GM10847 (cell line): Measurements from ENCODE around the gene TIAM2.

ENCODE experiments used
- POLR2A ChIP-seq: IDR thresholded peaks from 2 replicates; pipeline ENCODE4 v1.6.1; 2011; ENCODE audit not compliant: insufficient read length; ENCODE audit errors: extremely low read depth

Gene TIAM2

DNA sequence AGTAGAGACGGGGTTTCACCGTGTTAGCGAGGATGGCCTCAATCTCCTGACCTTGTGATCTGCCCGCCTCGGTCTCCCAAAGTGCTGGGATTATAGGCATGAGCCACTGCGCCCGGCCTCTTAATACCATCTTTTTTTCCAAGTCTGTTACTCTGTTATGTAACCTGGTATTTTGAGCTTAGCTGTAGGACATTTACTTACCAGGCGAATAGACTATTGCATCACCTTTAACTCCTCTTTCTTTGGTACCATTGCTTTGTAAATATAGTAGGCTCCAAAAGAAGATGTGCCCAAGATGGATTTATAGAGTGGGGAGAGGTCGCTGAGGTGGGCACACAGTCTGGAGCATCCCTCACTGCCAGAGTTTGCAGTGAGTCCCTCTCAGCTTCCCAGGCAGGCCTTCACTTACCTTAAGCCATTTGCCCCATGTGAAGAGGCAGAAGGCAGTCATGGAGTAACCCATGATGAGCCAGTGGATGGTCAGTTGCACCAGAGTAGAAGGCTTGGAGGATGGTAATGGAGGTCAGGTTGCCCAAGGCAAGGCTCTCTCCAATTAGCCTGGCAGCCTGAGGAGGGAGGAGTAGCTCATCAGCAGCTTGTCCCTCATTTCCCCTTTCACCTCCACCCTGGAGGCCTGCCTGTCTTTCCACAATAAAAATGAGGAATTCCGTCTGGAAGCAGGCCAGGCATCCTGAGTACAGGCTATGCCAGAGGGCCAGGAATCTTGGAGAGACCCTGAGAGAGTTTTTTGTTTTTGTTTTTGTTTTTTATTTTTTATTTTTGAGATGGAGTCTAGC, 9.7 kb downstream of the TIAM2 start:
- TF ChIP-seq POLR2A, result no peak

GRCh38 chr6:155008625-155009024, 13.5 kb downstream of the TIAM2 start:
- no peak for TF ChIP-seq POLR2A

- TF ChIP-seq POLR2A, result no peak
These were observed 15.8 kb downstream of the TIAM2 start for GRCh38 chr6:155010940-155011339.

DNA sequence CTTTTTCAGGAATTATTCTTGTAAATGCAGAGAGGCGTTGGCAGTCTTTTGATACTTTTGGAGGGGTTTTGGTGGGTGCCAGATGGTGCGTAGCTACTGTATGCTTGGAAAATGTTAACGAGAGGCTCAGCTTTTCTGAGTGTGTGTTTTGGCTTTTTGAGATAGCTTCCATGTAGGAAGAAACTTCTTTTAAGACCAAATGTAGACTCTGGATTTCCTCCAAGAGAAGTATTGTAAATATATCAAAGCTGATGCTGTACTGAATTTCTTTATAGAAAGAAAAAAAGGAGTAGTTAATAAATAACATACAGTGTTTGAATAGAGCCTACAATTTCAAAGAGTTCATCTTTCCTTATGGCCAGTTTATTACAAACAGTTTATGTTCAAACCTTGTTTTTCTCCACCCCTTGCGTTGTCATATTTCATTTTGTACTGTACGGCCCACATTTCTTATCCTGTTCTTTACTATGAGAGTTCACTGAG, 16.7 kb downstream of the TIAM2 start:
- no peak for TF ChIP-seq POLR2A

DNA sequence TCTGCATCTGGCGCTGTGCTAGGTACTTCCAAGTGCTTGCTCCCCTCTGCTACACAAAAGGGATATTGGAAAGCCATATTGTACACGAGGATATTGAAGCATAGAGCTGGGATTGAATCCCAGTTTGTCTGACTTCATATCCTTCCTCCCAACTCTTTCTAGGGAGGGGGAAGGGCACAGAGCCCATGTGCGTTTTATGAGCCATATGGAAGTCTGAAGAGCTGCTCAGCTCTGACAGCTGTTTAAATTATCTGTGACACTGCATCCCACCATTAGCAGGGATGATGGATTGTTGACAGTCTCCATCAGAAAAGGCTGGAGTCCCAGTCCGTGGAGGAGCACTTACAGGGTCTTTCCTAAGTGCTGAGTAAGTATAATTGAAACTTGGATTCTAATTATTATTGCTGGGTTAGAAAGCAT, 18.4 kb downstream of the TIAM2 start:
- TF ChIP-seq POLR2A, result no peak

- TF ChIP-seq POLR2A, result no peak
These were observed 19.0 kb downstream of the TIAM2 start for GRCh38 chr6:155014137-155014536.

DNA sequence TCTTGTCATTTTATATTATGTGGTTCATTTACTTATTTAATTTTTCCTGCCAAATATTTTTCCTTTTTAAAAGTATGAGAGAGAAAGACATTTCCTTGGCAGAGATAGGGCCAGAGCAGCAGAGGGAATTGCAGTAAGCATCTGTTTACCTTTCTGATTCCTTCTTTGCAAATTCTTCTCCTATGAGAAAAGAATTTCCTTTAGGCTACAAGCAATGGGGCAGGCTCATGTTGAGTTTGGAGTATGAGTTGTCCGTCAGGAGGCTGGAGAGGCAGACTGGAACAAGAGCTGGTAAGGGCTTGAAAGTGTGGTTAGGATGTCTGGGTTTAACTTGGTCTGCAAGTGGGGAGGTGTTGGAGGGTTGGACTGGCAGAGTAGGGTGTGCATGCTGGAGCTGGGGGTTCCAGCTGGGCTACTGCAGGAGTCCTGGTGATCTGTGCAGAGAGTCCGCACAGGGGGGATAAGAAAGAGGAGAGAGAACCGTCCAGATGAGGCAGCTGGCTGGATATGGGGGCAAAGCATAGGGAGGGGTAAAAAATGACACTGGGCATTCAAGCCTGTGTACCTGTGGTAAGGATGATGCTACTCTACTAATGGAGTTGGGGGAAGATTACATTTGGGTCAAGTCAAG, 19.7 kb downstream of the TIAM2 start:
- TF ChIP-seq POLR2A, result no peak

DNA sequence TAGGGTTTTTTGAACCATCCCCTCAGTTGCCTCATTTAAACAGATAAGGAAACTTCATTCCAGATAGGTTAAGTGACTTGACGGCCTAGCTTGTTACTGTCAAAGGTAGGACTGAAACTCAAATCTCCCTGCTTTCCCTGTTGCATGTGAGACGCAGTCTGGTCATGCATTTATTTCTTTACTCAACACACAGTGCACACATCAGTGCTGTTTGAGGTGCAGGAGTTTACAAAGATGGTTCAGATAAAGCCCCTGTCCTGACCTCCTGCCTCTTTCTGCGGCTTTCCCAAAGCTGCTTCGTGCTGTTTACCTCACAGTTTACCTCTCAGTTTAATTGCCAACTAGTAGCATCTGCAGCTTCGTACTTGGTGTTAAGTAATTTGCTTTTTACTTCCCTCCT, 26.6 kb downstream of the TIAM2 start:
- TF ChIP-seq POLR2A, result no peak

GRCh38 chr6:155022721-155023120, 27.6 kb downstream of the TIAM2 start:
- TF ChIP-seq POLR2A, result no peak

DNA sequence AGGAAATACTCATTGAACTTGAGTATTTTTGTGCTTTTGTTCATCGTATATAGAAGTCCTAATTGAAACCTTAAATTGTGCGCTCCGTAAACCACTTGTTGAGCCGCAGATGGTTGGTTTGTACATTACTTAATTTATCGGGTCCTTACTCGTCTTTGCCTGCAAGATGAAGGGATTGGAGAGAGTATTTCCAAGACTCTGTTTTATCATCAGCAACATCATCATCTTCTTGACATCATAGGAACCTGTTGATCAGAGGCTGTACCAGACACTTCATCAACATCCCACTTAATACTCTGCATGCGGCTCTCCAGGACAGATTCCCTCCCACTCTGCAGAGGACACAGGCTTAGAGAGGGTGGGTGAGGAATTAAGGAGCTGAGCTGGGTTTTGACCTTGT, 28.6 kb downstream of the TIAM2 start:
- TF ChIP-seq POLR2A, result no peak

- no peak for TF ChIP-seq POLR2A
These were observed 29.4 kb downstream of the TIAM2 start for GRCh38 chr6:155024391-155025027.

- TF ChIP-seq POLR2A, result no peak
These were observed 31.0 kb downstream of the TIAM2 start for GRCh38 chr6:155026022-155026705.

DNA sequence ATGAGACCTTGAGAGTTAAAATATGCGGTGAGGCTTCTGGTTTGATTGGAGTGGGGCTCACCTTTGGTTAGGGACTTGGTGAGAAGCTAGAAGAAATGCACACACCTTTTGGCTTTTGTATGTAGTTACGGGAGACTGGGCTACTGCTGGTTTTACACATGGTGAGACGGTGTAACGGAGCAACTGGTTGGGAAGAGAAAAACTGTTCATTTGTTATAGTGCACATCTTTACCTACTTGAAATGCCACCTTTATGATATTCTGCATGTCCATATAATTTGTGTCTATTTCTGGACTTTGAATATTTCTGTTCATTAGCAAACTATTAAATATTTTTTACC, 31.6 kb downstream of the TIAM2 start:
- TF ChIP-seq POLR2A, result no peak

DNA sequence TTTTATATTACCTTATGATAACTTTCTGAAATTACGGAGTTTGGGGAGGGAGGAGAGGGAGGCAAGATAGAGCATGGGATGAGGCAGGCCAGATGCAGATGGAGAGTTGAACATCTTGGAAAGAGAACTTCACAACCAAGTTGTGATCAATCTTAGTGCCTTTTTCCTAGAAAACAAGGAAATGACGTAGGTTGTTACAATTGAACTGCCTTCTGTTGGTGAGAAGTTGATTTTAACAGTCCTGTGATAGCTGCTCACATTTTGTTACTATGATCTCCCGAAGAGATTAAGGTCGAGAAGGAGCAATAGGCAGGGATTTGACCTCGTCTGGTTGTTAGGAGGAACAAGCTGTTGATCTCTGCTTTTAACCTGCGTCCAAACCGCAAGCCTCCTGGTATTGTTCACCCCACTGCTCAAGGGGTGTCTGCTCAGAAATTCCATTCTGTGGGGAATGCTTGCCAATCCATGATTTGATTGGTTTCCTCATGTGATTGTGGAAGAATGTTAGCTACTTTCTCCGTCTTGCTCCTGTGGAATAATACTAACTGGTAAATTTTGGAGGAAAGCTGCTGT, 35.1 kb downstream of the TIAM2 start:
- no peak for TF ChIP-seq POLR2A

DNA sequence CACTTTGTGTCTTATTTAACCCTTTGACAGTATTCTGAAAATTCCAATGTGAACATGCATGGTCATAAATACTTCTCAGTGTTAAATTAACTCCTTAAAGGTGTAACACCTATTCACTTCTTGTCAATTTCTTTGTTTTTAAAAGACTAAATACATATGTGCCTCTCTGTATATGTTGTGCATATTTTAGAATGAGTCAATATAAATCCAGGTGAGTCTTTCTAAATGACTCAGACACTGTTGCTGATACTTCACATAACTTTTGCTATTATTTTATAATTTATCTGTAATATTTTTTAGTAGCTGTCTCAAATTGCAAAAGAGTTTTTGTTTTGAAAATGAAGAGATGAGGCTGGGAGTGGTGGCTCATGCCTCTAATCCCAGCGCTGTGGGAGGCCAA, 36.0 kb downstream of the TIAM2 start:
- no peak for TF ChIP-seq POLR2A
